Activated CD4-positive, alpha-beta T cell treated with anti-CD3 and anti-CD28 coated beads, Interleukin-2, amount 10 ng/mL, durations not matched to agents 7 days and 5 days (primary cell): Measurements from ENCODE around the gene RCSD1. TPM values are rescaled to one million over a fixed set of nuclear protein-coding genes. Genes with fewer than 3 reads are reported as not detected.
A peak's percentile ranks its signal among the peaks of the same experiment; 100 is the strongest.
"Not testable (repeated sequence)": the region's sequence is repeated elsewhere in the genome, so short reads cannot be mapped to it uniquely, and the experiment has no call there.

ENCODE experiments used
- CTCF ChIA-PET: fragments of 350-600 bp; sonication (Branson Sonifier 250); formaldehyde crosslinking; loops from one replicate; lab custom pipeline; 2021; ENCODE audit warnings: antibody characterized with exemption; lab: Charles Lee
- POLR2A ChIA-PET: fragments of 350-600 bp; sonication (Branson Sonifier 250); formaldehyde crosslinking; loops from one replicate; lab custom pipeline; 2021; ENCODE audit warnings: antibody characterized with exemption; lab: Charles Lee
- DNase-seq: peaks from one replicate; pipeline ENCODE4 v3.0.0-alpha.2; 2020
- H3K27ac Mint-ChIP-seq: one replicate; pipeline ENCODE4 v1.8.0; 2021; ENCODE audit warnings: mild to moderate bottlenecking, moderate library complexity, mixed read lengths
- H3K27me3 Mint-ChIP-seq: one replicate; pipeline ENCODE4 v1.8.0; 2021; ENCODE audit warnings: mixed read lengths
- H3K36me3 Mint-ChIP-seq: one replicate; pipeline ENCODE4 v1.8.0; 2021; ENCODE audit warnings: low read depth, mixed read lengths
- H3K4me1 Mint-ChIP-seq: one replicate; pipeline ENCODE4 v1.8.0; 2021; ENCODE audit warnings: mixed read lengths
- H3K4me3 Mint-ChIP-seq: one replicate; pipeline ENCODE4 v1.8.0; 2021; ENCODE audit warnings: mild to moderate bottlenecking, moderate library complexity, mixed read lengths
- H3K9me3 Mint-ChIP-seq: one replicate; pipeline ENCODE4 v1.8.0; 2021; ENCODE audit warnings: mixed read lengths
- total RNA-seq, 2 experiments: library from RNA; stranded (reverse); gene quantifications; one replicate each; pipeline ENCODE4 v1.2.3, GENCODE V29; 2021

Gene RCSD1
- total RNA-seq, 2 experiments from 2014 or later: 152 to 157 TPM

DNA sequence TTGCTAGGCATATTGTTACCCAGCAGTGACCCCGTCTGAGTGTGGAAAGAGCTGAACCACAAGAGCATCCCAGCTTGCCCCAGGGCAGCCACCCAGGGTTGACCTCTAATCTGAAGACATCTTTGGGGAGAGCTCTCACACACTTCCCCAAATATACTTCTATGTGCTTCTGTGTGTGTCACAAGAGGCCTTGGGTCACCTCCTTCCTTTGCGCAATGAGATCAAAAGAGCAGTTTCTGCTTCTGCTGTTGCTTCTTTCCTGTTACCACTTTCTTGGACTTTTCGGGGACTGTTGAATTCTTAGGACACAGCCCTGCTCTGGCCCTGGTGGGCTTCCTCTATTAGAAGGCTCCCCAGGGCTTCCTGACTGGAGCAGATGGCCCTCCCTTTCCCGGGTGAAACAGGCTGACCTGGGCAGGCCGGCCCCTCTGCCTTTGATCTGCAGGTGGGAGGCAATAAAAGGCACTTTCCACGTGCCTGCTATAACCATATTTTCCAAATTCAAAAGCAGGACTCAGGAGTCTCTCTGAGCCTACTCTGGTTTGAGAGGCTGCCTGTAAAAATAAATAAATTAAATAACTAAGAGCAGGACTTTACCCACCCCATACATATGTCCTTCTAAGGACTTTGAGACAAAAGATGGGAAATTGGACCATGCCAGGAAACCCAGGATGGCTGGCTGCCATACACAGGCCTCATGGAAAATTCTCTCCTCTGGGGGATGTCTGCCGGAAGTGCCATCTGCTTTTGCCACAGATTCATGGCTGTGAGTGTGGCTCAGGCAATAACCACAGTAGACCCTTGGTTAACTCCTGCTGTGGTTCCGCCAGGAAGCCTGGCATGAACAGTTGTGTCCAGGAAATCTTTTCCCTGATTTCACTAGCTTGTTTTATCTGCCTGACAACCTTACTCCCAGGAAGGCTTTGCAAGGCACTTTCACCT lies 28.3 kb upstream of the RCSD1 start:
- Mint-ChIP-seq H3K9me3 (peaks cover 16% of the 10 kb centered on the region), H3K4me1 (peaks cover 44% of the 10 kb centered on the region), H3K36me3 (peaks cover 21% of the 10 kb centered on the region), H3K27ac (peak overlapping the region; percentile 83), H3K4me3 (peak overlapping the region; percentile 36), H3K27me3 (peaks cover 2% of the 10 kb centered on the region)
- DNase-seq: peak; percentile 16
- ChIA-PET CTCF (interaction anchor here (0.5 to 2.7 kb wide), 13 partner anchors 10 to 244 kb away, joined by 3 to 19 read pairs (median 6); no protein-coding TSS in a partner anchor), POLR2A (interaction anchor here (1.2 kb wide), 1 partner anchor 30 kb away, joined by 3 read pairs; no protein-coding TSS in a partner anchor)

GRCh38 chr1:167602840-167603239 lies 27.2 kb upstream of the RCSD1 start:
- H3K27me3 Mint-ChIP-seq: no peaks in the 10 kb centered on the region
- peaks cover 25% of the 10 kb centered on the region for H3K9me3 Mint-ChIP-seq
- CTCF ChIA-PET: interaction anchor here (0.5 kb wide), 1 partner anchor 245 kb away, joined by 3 read pairs; no protein-coding TSS in a partner anchor
- POLR2A ChIA-PET: interaction anchor here (0.6 kb wide), 1 partner anchor 72 kb away, joined by 6 read pairs; no protein-coding TSS in a partner anchor
- H3K4me3 Mint-ChIP-seq: no peak overlapping the region
- peaks cover 44% of the 10 kb centered on the region for H3K4me1 Mint-ChIP-seq
- DNase-seq: no peak
- H3K36me3 Mint-ChIP-seq: peaks cover 28% of the 10 kb centered on the region
- H3K27ac Mint-ChIP-seq: peak overlapping the region; percentile 48

DNA sequence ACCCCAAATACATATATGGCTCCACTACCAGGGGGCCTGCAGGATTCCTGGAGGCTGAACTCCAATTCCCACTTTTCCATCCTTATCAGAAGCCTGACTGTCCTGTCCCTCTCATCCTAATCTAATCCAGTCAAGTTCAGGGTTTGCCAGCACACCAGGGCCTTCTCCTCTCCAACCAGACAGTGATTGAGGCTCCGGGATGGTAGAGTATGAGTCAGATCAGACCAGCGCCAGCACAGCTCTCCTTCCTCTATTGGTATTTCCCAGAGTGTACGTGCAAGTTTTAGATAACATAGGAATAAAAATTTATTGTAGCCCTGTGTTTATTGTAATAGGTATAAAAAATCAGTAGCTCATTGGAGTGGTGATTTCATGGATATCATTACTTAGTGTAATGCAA lies 24.5 kb upstream of the RCSD1 start:
- H3K27ac Mint-ChIP-seq: no peak overlapping the region
- peaks cover 3% of the 10 kb centered on the region for H3K27me3 Mint-ChIP-seq
- H3K4me1 Mint-ChIP-seq: peaks cover 30% of the 10 kb centered on the region
- CTCF ChIA-PET: interaction anchor here (0.9 kb wide), 2 partner anchors 63 to 67 kb away, joined by 3 to 5 read pairs; no protein-coding TSS in a partner anchor
- no peak overlapping the region for H3K4me3 Mint-ChIP-seq
- peaks cover 38% of the 10 kb centered on the region for H3K36me3 Mint-ChIP-seq
- peaks cover 43% of the 10 kb centered on the region for H3K9me3 Mint-ChIP-seq
- POLR2A ChIA-PET: interaction anchor here (1.1 kb wide), 1 partner anchor 11 kb away, joined by 3 read pairs; no protein-coding TSS in a partner anchor
- no peak for DNase-seq

DNA sequence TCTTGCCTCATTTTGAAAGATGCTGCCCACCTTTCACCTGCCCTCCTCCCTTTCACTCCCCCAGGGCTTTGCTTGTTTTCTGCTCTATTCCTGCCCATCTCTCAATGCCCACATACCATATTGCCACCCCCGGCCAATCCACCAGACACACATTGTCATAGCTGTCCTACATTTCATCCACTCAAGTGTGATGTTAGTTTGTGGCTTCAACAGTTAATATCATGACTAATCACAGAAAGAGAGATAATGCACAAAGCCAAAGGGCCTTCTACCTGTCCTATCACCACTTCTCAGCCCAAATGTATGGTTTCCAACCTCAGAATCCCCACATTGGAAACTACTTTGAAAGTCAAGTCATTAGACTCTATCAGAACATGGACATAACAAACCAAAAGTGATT lies 18.0 kb upstream of the RCSD1 start:
- ChIA-PET POLR2A (no interaction called here), CTCF (no interaction called here)
- peaks cover 40% of the 10 kb centered on the region for H3K36me3 Mint-ChIP-seq
- peaks cover 17% of the 10 kb centered on the region for H3K4me1 Mint-ChIP-seq
- H3K9me3 Mint-ChIP-seq: peaks cover 38% of the 10 kb centered on the region
- H3K27ac Mint-ChIP-seq: no peak overlapping the region
- no peak for DNase-seq
- peaks cover 3% of the 10 kb centered on the region for H3K27me3 Mint-ChIP-seq
- H3K4me3 Mint-ChIP-seq: no peak overlapping the region

DNA sequence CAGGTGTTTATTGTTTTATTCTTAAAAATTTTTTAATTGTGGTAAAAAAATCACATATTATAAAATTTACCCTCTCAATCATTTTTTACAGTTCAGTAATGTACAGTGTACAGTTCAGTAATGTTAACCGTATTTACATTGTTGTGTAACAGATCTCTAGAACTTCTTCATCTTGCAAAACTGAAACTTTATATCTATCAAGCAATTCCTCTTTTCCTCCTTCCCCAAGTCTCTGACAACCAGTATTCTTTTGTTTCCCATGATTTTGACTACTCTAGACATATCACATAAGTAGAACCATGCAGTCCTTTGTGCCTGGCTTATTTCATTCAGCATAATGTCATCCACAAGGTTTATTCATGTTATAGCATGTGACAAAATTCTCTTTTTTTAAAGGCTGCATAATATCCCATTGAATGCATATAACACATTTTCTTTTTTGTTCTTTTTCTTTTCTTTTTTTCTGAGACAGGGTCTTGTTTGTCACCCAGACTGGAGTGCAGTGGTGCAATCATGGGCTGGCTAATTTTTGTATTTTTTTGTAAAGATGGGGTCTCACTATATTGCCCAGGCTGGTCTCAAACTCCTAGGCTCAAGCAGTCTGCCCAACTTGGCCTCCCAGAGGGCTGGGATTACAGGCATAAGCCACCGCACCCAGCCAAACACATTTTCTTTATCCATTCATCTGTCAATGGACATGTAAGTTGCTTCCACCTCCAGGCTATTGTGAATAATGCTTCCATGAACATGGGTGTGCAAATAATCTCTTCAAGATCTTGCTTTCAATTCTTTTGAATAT lies 17.2 kb upstream of the RCSD1 start:
- Mint-ChIP-seq H3K4me3 (no peak overlapping the region), H3K36me3 (peaks cover 36% of the 10 kb centered on the region), H3K9me3 (peaks cover 33% of the 10 kb centered on the region), H3K27ac (no peak overlapping the region), H3K27me3 (peaks cover 3% of the 10 kb centered on the region), H3K4me1 (peaks cover 25% of the 10 kb centered on the region)
- CTCF ChIA-PET: no interaction called here
- DNase-seq: no peak
- POLR2A ChIA-PET: no interaction called here

DNA sequence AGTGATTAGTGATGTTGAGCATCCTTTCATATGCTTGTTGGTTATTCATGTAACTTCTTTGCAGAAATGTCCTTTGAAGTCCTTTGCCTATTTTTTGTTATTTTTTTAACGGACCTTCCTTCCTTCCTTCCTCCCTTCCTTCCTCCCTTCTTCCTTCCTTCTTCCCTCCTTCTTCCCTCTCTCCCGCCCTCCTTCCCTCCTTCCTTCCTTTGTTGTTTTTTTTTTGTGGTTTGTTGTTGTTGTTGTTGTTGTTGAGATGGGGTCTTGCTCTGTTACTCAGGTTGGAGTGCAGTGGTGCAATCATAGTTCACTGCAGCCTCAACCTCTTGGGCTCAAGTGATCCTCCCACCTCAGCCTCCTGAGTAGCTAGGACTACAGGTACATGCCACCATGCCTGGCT lies 16.0 kb upstream of the RCSD1 start:
- H3K4me3 Mint-ChIP-seq, H3K27ac Mint-ChIP-seq, POLR2A ChIA-PET, H3K27me3 Mint-ChIP-seq, DNase-seq: not testable (repeated sequence)
- CTCF ChIA-PET: interaction anchor here (1.0 to 1.8 kb wide), 2 partner anchors 13 to 14 kb away, joined by 3 to 6 read pairs; no protein-coding TSS in a partner anchor
- peaks cover 28% of the 10 kb centered on the region for H3K36me3 Mint-ChIP-seq
- peaks cover 37% of the 10 kb centered on the region for H3K4me1 Mint-ChIP-seq
- peaks cover 26% of the 10 kb centered on the region for H3K9me3 Mint-ChIP-seq

GRCh38 chr1:167614851-167615250 lies 15.2 kb upstream of the RCSD1 start:
- no peak overlapping the region for H3K27ac Mint-ChIP-seq
- no peak overlapping the region for H3K4me3 Mint-ChIP-seq
- peaks cover 1% of the 10 kb centered on the region for H3K27me3 Mint-ChIP-seq
- peaks cover 45% of the 10 kb centered on the region for H3K4me1 Mint-ChIP-seq
- peaks cover 19% of the 10 kb centered on the region for H3K9me3 Mint-ChIP-seq
- H3K36me3 Mint-ChIP-seq: peaks cover 23% of the 10 kb centered on the region
- POLR2A ChIA-PET: no interaction called here
- CTCF ChIA-PET: interaction anchor here (1.0 to 1.8 kb wide), 3 partner anchors 11 to 14 kb away, joined by 3 to 6 read pairs (median 5); no protein-coding TSS in a partner anchor
- no peak for DNase-seq

DNA sequence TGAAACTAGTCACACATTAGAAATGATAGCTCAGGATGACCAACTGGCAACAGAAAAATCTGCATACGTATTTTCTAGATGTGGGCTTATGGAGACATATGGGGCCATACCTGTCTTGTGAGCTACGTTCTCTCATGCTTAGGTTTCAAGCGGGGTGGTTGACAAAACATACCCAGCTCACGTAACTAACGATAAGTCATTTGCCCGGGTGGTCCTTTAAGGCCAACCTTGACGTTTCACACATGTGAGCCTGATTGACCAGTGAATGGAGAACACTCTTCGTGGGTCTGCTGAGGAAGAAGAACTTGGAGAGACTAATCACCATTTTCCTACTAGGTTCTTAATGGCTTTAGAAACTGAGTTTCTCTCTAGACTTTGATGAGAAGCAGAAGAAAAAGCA lies 13.5 kb upstream of the RCSD1 start:
- CTCF ChIA-PET: interaction anchor here (0.8 to 1.7 kb wide), 5 partner anchors 8 to 71 kb away, joined by 3 to 15 read pairs (median 5); no protein-coding TSS in a partner anchor
- peak overlapping the region; percentile 58 for H3K4me3 Mint-ChIP-seq
- H3K36me3 Mint-ChIP-seq: peaks cover 19% of the 10 kb centered on the region
- peak overlapping the region; percentile 92 for H3K27ac Mint-ChIP-seq
- peaks cover 57% of the 10 kb centered on the region for H3K4me1 Mint-ChIP-seq
- H3K9me3 Mint-ChIP-seq: peaks cover 18% of the 10 kb centered on the region
- POLR2A ChIA-PET: interaction anchor here (1.6 to 1.8 kb wide), 2 partner anchors 11 to 12 kb away, joined by 3 to 4 read pairs; no protein-coding TSS in a partner anchor
- no peaks in the 10 kb centered on the region for H3K27me3 Mint-ChIP-seq
- DNase-seq: no peak

- Mint-ChIP-seq H3K4me3 (peak overlapping the region; percentile 58), H3K36me3 (peaks cover 17% of the 10 kb centered on the region), H3K27me3 (no peaks in the 10 kb centered on the region), H3K4me1 (peaks cover 61% of the 10 kb centered on the region), H3K27ac (peak overlapping the region; percentile 92), H3K9me3 (peaks cover 14% of the 10 kb centered on the region)
- ChIA-PET POLR2A (interaction anchor here (0.7 to 1.8 kb wide), 3 partner anchors 11 to 20 kb away, joined by 3 to 6 read pairs (median 4); no protein-coding TSS in a partner anchor), CTCF (interaction anchor here (0.8 to 4.2 kb wide), 9 partner anchors 8 to 70 kb away, joined by 3 to 15 read pairs (median 5); no protein-coding TSS in a partner anchor)
- peak; percentile 38 for DNase-seq
These were observed 12.6 kb upstream of the RCSD1 start for GRCh38 chr1:167617153-167618147.

DNA sequence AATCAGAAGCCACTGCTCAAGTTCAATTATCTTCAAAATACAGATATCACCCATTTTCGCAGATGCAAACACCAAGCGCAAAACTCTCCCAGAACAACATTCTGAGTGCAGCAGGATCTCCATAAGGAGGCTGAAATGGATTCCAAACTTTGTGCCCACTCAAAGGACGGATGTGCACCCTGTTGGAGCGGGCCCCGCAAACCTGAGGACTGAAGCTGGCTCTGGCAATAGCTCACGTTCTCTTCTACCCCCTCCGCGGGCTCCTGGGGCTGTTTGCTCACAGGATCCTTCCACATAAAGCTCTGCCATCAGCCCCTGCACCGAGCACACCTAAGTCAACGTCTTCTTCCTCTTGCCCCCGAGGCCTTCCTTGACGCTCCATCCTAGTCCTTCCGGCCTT lies 11.7 kb upstream of the RCSD1 start:
- POLR2A ChIA-PET: no interaction called here
- H3K4me1 Mint-ChIP-seq: peaks cover 66% of the 10 kb centered on the region

GRCh38 chr1:167618789-167619188 lies 11.2 kb upstream of the RCSD1 start:
- Mint-ChIP-seq H3K27me3 (no peaks in the 10 kb centered on the region), H3K9me3 (peaks cover 15% of the 10 kb centered on the region), H3K4me1 (peaks cover 67% of the 10 kb centered on the region), H3K27ac (peak overlapping the region; percentile 92), H3K4me3 (no peak overlapping the region), H3K36me3 (peaks cover 19% of the 10 kb centered on the region)
- CTCF ChIA-PET: interaction anchor here (0.8 to 4.2 kb wide), 4 partner anchors 9 to 75 kb away, joined by 3 to 10 read pairs (median 3); no protein-coding TSS in a partner anchor
- POLR2A ChIA-PET: no interaction called here
- no peak for DNase-seq

More for the DNA sequence above, 11.7 kb upstream of the RCSD1 start:
- CTCF ChIA-PET: interaction anchor here (0.8 to 4.2 kb wide), 4 partner anchors 9 to 76 kb away, joined by 3 to 10 read pairs (median 3); no protein-coding TSS in a partner anchor
- DNase-seq: no peak
- H3K36me3 Mint-ChIP-seq: peaks cover 17% of the 10 kb centered on the region
- H3K27me3 Mint-ChIP-seq: no peaks in the 10 kb centered on the region
- peak overlapping the region; percentile 92 for H3K27ac Mint-ChIP-seq
- H3K4me3 Mint-ChIP-seq: peak overlapping the region; percentile 5
- peaks cover 14% of the 10 kb centered on the region for H3K9me3 Mint-ChIP-seq
